ENCODE data around the gene ROR1. TPM values are rescaled to one million over a fixed set of nuclear protein-coding genes. Genes with fewer than 3 reads are reported as not detected.

ROR1 gene
- total RNA-seq, 1 donor from 2014 or later: 11.0 TPM

DNA sequence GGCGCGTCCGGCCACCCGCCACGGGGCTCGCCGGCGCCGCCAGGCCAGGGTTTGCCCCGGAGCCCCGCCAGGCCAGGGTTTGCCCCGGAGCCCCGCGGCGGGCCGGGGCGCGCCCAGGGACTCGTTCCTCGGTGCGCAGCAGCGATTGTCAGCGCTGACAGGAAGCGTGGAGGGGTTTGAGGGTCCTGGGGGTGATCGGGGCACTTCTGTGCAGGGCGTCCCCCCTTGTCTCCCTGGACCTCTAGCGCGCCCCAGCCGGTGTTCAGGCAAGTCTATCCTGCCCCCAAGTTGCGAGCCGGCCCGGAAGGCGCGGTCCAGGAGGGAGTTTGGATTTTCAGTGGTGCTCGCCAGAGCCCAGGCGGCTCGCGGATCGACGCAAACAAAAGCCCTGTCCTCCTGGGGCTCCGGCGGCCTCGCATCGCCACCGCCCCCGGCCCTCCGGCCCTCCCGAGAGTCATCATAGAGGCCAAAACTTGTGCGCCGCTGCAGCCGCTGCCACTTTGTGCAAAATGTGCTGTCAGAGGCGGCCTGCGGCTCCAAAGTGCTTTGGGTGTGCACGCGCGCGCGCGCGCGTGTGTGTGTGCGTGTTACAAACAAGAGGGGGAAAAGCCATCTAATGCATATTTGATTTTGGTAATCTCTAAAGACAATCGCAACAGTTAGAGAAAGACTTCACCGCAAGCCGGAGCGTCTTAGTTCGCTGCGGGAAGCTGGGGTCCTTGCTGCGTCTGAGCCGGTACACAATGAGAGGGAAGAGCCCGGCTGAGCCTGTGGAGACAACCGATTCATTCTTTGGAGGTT is 1.0 kb downstream of the ROR1 start:
- TF ChIP-seq, protein P1, sequence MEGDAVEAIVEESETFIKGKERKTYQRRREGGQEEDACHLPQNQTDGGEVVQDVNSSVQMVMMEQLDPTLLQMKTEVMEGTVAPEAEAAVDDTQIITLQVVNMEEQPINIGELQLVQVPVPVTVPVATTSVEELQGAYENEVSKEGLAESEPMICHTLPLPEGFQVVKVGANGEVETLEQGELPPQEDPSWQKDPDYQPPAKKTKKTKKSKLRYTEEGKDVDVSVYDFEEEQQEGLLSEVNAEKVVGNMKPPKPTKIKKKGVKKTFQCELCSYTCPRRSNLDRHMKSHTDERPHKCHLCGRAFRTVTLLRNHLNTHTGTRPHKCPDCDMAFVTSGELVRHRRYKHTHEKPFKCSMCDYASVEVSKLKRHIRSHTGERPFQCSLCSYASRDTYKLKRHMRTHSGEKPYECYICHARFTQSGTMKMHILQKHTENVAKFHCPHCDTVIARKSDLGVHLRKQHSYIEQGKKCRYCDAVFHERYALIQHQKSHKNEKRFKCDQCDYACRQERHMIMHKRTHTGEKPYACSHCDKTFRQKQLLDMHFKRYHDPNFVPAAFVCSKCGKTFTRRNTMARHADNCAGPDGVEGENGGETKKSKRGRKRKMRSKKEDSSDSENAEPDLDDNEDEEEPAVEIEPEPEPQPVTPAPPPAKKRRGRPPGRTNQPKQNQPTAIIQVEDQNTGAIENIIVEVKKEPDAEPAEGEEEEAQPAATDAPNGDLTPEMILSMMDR (conservative IDR thresholded peaks at IDR 0.05): no peak
- Mint-ChIP-seq H3K27ac (ENCODE audit: unreplicated experiment) (peak overlapping the region; percentile 58), H3K27me3 (ENCODE audit: low read depth) (peaks cover 7% of the 10 kb centered on the region), H3K4me3 (peak overlapping the region; percentile 97), H3K4me1 (peaks cover 56% of the 10 kb centered on the region), H3K9me3 (no peaks in the 10 kb centered on the region), H3K36me3 (ENCODE audit: low read depth) (no peaks in the 10 kb centered on the region)
- DNase-seq (ENCODE audit: low read depth, low spot score): peak; percentile 51

DNA sequence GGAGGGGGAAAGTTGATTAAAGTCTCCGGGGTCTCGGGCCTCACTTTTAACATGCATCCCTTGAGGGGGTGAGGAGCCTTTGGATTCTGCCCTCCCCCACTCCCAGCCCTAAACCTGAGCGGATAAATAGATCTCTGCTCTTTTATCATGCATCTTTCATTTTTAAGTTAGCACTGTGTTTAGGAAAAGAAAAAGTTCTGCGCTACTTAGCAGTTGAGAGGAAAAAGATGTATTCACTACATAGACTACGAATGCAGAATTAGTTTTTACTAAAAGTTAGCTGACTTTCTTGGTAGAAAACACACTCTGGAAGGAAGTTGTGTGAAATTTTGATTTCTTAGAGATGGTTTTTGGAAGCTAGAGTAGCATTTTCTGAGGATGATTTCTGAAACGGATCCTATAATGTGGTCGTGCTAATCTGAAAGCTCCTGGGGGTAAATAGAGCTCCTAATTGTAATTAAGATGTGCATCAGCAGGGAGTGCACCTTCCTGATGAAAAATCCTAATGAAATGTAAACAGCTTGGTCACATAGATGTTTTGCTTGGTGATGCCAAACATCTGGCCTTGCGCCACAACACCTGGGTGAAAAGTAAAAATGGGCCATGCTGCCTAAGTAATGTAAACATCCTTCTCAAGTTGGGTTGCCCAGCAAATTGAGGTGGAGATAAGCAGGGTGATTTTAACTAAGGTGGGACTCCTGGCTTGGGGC is 1.8 kb downstream of the ROR1 start:
- H3K27ac Mint-ChIP-seq (ENCODE audit: unreplicated experiment): peak overlapping the region; percentile 58
- H3K4me3 Mint-ChIP-seq: peak overlapping the region; percentile 97
- H3K4me1 Mint-ChIP-seq: peaks cover 64% of the 10 kb centered on the region
- TF ChIP-seq, protein P1 (conservative IDR thresholded peaks at IDR 0.05): no peak
- no peak for DNase-seq (ENCODE audit: low read depth, low spot score)
- no peaks in the 10 kb centered on the region for H3K36me3 Mint-ChIP-seq (ENCODE audit: low read depth)
- H3K27me3 Mint-ChIP-seq (ENCODE audit: low read depth): peaks cover 7% of the 10 kb centered on the region
- H3K9me3 Mint-ChIP-seq: no peaks in the 10 kb centered on the region

DNA sequence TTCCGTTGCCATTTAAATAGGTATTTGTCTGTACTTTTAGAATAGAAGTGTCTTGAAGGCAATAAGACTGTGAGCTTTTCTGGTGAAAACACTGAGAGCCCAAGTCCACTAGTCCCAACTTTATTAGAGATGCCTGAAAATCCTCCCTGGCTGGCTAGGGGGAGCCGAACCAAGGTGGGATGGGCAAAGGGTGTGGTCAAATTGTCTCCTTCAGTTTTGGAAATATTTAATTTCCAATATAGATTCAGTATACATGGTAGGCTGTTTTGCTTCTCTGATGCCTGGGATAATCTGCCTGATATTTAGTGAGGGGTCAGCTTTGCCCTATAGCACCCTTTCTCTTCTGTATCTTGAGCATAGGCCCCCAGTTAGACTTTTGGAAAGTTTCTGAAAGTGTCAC is 3.5 kb downstream of the ROR1 start:
- Mint-ChIP-seq H3K27me3 (ENCODE audit: low read depth) (peaks cover 7% of the 10 kb centered on the region), H3K36me3 (ENCODE audit: low read depth) (no peaks in the 10 kb centered on the region), H3K27ac (ENCODE audit: unreplicated experiment) (no peak overlapping the region), H3K4me3 (peak overlapping the region; percentile 97), H3K9me3 (no peaks in the 10 kb centered on the region), H3K4me1 (peaks cover 70% of the 10 kb centered on the region)
- no peak for DNase-seq (ENCODE audit: low read depth, low spot score)
- TF ChIP-seq, protein P1 (conservative IDR thresholded peaks at IDR 0.05): no peak

DNA sequence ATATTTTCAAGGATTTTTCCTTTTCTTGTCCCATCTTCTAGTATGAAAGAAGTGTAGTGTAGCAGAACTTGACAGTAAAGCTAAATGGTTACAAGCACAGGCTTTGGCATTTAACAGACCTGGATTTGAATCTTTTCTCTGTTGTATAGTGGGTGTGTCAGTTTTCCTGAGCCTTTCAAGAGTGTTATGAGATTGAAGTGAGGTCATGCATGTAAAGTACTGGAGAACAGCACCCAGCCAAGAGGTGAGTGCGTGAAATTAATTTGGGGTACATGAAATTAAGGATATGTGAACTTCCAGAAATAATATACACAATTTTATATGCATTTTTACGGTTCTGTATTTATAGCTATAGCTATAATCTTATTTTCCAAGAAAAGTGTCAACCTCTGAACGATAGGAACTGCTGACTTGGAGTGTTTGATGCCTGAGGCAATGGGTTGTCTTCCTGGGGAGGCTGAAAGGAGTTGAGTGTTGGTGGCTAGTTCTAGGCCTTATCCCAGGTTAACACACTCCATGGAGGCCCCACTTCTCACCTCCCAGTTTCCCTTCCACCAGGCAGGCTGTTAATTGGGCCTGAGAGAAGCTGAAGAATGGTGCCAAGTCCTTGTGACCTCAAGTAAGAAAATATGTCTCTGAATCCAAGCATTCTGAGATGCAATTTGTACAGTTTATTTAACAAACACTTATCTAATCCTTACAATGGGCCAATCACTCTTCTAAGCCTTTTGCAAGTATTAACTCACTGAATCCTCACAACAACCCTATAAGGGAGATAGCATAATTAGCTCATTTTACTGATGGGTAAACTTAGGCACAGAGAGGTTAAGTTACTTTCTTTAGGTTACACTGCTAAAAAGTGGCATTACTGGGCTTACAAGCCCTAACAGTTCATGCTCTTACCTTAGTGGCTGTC is 4.4 kb downstream of the ROR1 start:
- TF ChIP-seq, protein P1 (conservative IDR thresholded peaks at IDR 0.05): no peak
- DNase-seq (ENCODE audit: low read depth, low spot score): no peak
- peaks cover 3% of the 10 kb centered on the region for H3K27me3 Mint-ChIP-seq (ENCODE audit: low read depth)
- no peak overlapping the region for H3K4me3 Mint-ChIP-seq
- no peaks in the 10 kb centered on the region for H3K36me3 Mint-ChIP-seq (ENCODE audit: low read depth)
- H3K27ac Mint-ChIP-seq (ENCODE audit: unreplicated experiment): no peak overlapping the region
- H3K9me3 Mint-ChIP-seq: no peaks in the 10 kb centered on the region
- peaks cover 70% of the 10 kb centered on the region for H3K4me1 Mint-ChIP-seq

Measured in neural crest cell (in vitro differentiated cells).